ENCODE measurements around the gene TBX19.

The TBX19 gene

DNA sequence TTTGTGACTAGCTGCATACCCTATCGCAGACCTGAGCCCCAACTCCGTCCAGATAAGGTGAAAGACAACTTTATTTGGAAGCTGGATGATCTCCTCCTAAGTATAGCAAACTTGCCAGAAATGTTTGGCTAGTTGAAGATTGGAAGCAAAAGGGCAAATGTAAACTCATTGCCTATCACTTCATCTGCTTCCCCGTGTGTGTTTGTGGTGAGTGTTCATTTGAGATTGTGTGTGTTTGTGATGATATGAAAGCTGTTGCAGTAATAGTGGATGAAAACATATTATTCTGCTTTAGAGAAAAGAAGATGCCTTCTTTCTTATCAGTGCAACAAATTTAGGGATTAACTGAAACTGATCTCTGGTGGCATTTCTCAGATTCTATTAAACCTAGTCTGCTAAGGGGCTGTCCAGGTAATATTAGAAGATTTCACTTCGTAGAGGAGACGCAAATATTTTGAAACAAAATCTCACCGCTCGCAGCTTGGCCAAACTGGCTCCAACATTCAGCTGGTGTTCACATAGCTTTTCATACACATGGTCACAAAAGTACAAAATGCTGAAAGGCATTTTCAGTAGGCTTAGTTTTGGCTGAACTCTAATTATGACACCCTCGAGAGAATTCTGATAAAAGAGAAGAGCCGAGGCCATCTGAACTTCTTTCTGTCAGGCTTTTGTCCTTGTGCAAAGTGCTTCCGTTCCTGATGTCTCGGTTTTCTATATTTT lies 1.1 kb downstream of the TBX19 start:
- DNase-seq = no peak

DNA sequence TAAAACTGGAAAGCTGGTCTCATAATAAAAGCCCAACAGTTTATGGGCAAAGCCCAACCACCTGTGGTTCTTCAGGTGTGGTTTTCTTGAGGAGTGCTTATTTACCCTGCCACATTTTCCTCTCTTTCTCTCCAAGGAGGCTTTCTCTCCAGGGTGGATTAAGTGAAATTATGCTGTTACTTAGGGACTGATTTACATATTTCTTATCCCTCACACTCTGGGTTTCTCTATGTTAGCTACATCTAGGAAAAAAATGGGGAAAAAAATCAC lies 4.8 kb downstream of the TBX19 start:
- no peak for DNase-seq

DNA sequence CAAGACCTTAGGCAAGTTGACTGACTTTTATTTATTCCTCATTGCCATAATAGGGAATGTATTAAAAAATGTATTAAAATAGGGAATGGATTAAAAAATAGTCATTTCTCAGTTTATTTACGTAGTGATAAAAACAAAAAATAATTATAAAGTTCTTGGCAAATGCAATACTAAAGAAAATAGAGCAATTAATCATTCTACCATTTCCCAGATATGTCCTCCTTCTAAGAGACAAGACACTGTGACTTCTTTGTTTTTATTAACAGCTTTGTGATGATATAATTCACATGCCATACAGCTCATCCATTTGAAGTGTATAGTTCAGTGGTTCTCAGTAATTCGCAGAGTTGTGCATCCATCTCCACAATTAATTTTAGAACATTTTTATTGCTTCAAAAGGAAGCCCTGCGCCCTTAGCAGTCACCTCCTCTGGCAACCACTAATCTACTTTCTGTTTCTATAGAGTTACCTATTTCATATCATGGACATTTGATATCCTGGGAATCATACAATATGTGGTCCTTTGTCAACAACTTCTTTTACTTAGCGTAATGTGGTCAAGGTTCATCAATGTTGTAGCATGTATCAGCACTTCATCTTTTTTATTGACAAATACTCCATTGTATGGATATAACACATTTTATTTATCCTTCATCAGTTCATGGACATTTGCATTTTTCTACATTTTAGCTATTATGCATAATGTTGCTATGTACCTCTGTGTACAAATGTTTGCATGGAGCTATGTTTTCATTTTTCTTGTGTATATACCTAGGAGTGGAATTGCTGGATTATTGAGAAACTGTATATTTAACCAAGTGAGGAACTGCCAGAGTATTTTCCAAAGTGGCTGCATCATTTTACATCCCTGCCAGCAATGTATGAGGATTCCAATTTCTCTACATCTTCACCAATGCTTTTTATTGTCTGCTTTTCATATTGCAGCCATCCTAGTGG lies 5.6 kb downstream of the TBX19 start:
- DNase-seq = no peak

DNA sequence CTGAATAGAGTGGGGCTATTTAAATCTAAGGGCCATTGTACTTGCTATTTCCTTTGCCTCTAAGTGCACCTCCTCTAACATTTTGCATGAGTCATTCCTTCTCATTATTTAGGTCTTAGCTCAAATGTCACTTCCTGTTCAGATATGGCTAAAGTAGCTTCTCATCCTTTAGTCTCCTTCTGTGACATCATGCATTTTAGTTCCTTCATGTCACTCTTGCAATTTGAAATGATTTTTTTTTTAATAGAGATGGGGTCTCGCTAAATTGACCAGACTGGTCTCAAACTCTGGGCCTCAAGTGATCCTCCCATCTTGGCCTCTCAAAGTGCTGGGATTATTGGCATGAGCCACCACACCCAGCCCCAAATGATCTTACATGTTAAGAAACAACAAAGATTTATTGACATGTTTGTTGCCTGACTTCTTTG lies 6.6 kb downstream of the TBX19 start:
- no peak for DNase-seq

DNA sequence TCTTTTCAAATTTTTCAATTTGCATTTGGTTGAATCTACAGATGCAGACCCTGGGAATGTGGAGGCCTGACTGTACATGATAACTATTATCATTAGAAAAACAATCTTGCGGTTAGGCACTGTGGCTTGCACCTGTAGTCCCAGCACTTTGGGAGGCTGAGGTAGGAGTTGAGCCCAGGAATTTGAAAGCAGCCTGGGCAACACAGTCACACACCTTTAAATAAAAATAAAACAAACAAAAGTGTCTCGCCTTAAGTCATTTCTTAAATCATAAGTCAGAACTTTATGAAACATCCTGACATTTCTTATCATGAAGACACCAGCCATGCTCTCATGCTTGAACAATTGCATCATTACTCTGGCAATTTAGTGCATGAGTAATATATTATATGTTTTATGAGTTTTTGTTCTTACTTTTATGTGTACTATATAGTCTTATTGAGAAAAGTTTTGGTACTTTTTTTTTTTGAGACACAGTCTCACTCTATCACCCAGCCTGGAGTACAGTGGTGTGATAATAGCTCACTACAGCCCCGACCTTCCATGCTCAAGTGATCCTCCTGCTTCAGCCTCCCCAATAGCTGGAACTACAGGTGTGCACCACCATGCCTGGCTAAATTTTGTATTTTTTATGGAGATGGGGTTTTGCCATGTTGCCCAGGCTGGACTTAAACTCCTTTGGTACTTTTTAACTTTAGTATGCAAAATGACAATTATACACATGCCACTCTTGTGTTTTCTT lies 7.8 kb downstream of the TBX19 start:
- DNase-seq = no peak

DNA sequence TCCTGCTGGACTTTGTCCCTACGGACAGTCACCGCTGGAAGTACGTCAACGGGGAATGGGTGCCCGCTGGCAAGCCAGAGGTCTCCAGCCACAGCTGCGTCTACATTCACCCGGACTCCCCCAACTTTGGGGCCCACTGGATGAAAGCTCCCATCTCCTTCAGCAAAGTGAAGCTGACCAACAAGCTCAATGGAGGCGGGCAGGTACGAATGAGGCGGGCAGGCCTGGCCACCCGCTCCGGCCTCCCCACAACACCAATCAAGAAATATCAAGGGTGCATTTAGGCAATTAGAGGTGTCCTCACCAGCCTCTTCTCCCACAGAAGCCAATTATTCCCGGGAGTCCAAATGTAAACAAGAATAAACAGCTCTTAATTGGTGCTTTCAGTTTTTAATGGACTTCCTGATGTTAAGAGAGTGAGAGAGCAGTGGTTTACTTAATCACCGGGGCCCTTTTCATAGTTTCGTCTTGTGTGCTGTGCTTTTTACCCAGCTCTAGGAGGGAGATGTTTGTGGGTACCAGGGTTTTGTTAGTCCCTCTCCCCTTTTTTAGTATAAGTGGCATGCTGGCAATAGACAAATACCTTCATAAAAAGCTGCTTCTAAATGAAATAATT lies 10.7 kb downstream of the TBX19 start:
- peak; percentile 33 for DNase-seq

DNA sequence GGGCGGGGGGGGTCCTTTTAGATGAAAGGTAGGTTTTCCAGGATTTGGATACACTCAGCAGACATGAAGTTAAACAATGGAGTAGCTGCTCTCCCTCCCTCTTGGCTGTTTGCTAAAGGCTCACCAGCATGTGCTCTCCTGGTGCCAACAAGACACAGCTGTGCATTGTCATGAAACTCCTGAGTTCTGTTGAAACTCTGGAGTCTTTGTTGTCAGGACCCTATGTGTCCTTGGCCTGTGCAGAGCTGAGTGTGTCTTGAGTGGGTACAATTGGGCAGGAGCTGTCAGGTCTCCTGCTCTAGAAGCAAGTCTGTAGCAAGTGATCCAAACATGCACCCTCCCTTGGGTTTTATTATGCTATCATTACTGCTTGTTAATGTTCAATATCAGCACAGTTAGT lies 12.7 kb downstream of the TBX19 start:
- DNase-seq = no peak

DNA sequence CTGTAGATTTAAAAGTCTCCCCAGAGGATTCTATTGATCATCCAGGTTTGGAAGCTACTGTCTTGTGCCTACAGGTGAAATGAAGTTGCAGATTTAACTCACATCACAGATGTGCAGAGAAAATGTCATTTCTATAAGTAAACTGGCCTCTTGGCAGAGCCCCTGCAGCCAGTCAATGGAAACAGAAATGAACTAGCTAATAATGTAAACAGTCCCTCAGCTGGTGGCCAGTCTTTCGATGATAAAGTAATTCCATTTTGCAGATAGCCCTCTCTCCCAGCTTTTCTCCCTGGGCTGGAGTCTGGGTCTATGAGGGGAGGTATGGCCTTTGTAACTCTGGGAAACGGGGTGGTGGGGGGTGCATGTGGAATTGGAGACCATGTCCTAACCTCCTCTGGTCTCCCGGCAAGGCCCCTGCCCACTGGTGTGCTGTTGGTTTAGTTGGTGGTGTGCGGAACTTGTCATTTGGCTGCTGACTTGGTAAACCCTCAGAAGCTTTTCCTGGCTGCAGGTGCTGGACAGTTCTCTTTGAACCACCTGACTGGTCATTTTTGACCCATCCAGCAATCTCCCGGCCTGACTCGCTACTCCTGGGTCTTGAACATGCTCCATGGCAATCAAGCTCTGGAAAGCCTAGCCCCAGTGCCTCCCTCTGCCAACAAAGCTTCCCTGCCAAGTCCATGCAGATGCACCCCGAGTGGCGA lies 14.9 kb downstream of the TBX19 start:
- DNase-seq = no peak

DNA sequence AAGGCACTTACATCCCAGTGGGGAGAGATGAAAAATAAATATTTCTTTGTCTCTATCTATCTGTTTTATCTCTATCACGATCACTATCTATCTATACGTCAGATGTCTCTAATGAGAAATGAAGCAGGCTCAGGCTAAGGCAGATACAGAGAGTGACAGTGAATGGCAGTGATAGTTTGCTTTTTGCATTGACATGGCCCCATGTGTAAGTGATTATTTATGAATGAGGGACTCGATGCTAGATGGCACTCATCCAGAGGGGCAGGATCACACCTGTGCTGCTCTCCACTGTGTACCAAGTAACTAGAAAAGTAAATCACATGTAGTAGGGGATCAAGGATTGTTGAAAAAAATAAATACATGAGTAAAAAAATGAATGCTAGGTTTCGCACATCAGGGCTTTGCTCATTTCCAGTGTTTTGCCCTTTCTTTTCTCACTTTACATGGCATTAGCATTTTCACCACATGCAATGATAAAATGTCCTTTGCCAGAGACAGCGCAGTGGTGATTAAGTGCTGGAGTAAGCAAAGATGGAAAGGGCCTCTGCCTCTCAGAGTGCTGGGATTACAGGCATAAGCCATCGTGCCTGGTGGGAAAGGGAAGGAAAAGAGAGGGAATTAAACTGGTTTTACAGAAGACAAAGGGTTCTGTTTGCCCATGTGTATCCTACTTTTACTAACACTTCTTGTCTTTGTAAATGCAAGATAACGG lies 16.5 kb downstream of the TBX19 start:
- DNase-seq = peak; percentile 40

DNA sequence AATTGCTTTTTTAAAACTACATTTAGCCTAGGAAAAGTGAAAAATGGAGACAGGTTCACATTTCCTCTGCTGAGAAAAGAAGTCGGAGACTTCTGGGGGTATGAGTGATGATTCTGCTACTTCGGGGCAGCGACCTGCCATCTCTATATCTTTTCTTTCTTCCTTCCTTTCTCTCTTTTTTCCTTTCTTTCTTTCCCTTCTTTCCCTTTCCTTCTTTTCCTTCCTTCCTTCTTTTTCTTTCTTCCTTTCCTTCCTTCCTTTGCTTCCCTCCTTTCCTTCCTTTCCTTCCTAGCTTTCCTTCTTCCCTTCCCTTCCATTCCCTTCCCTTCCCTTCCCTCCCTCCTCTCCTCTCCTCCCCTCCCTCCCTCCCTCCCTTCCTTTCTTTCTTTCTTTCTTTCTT lies 17.8 kb downstream of the TBX19 start:
- DNase-seq = no peak

DNA sequence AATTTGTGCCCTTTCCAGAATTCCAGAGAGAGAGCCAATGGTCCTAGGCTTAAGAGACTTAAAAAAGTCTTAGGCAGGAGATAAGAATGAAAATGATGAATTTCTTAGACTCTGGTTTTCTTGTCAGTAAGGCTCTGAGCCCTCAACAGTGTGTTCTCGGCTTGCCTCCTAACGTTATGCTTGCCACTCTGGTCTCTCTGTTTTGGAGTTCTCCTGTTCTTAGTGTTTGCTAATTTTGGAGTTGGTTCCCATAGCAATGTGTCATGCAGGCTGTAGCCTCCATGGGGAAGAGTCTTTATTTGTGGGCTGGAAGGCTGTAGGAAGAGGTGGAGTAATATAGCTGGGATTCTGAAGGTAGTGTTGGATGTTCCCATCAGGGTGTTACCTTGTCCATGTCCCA lies 19.9 kb downstream of the TBX19 start:
- no peak for DNase-seq

DNA sequence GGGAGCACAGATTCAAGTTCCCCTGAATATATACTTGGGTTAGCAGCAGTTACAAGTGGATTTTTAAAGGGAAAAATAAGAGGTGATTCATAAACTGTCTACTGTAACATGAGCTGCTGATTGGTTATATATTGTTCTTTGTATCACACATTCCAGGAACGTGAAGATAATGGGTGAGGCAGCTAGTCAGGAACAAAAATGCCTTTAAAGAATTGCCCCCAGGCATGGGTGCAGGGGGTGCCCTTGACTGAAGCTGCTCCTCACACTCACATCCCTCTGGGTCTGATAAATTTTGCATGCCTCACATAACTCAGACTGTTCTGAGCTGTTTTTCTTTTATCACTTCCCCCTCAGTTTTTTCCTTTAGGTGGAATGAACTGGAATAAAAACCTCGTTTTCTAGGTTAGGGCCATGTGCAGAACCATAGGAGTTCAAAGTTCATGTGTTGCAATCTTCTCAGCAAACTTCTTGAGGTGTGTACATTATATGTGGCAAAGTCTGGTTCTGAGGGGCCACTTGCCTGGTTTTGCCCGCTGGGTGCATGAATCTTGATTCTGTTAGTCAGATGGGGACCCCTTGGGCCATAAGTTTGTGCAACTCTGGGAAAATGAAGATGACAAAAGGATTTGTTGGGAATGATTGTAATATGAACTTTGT lies 21.1 kb downstream of the TBX19 start:
- DNase-seq = no peak

DNA sequence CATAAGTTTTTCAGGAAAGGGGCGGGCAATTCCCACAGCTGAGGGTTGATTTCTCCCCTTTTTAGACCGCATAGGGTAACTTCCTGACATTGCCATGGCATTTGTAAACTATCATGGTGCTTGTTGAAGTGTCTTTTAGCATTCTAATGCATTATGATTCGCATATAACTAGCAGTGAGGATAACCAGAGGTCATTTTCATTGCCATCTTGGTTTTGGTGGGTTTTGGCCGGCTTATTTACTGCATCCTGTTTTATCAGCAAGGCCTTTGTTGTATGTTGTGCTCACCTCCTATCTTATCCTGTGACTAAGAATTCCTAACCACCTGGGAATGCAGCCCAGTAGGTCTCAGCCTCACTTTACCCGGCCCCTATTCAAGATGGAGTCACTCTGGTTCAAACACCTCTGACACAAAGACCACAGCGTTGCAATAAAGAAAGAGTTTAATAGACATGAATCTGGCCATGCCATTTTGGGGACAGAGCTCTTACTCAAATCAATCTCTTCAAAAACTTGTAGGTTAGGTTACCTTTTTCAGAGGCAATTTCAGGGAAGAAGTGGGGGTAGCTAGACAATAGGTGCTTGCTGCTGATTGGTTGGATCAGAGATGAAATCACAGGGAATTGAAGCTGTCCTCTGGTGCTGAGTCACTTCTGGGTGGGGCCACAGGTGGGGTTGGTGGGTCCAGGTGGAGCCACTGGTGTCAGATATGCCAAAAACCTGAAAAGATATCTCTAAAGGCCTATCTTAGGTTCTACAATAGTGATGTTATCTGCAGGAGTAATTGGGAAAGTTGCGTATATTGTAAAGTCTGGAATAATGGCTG lies 23.3 kb downstream of the TBX19 start:
- DNase-seq = no peak

DNA sequence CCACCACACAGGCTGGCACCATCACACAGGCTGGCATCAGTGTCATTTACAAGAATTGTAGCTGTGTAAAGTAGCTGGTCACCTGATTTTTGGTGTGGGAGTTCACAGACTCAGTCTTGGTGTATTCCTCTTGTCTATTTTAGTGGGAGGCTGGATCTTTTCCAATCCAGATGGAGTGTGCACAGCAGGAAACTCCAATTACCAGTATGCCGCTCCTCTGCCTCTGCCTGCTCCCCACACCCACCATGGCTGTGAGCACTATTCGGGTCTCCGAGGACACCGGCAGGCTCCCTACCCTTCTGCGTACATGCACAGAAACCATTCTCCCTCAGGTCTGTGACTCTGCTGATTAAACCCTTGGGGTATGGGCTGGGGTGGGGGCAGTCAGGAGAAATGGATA lies 24.2 kb downstream of the TBX19 start:
- DNase-seq = no peak

DNA sequence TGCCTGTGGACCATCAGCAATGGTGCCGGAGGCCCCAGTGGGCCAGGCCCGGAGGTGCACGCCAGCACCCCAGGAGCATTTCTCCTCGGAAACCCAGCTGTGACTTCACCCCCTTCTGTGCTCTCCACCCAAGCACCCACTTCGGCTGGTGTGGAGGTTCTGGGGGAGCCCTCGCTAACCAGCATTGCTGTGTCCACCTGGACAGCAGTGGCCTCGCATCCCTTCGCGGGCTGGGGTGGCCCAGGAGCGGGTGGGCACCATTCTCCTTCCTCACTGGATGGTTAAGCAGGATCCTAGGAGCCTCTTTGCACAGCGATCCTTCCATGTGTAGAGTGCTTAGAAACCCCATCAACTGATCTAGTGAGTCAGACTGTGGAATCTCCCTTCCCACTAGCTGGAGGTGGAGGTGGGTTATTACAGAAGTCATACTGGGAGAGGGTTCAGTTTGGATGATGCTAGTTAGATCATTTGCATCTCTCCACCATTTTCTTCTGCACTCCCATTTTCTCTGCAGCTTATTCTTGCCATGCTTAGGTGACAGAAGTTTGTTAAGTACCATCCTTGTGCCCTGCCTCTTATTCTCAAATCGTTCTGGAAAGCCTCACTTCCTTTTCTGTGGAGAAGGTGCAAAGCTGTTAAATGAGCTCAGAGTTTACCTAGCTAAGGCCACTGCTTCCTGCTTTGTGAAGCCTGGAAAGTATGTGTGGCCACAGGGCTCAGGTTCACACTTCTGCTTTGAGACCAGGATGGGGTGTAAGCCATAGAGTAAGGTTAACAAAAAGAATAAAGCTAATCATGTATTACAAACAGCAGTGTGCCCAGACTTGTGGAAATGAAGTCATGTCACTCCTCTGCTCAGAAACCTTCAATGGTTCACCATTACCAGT lies 32.3 kb downstream of the TBX19 start:
- DNase-seq = no peak

DNA sequence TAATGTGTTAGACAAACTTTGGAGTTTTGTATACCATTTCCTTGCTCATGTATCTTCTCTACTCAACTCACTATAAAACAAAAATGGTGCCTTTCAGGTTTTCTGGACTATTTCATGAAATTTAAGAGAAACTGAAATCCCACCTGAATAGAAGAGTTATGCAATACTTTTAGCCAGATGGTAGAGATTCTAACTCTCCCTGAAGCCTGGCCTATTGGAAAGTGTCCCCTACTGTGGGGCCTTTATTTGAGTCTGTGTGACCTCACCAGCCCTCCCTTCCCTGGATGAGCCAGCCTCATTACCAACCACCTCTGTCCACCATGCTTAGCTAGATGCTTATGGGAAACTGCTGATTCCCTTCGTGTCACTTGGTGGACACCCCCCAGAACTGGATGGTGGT lies 35.5 kb downstream of the TBX19 start:
- DNase-seq = no peak

DNA sequence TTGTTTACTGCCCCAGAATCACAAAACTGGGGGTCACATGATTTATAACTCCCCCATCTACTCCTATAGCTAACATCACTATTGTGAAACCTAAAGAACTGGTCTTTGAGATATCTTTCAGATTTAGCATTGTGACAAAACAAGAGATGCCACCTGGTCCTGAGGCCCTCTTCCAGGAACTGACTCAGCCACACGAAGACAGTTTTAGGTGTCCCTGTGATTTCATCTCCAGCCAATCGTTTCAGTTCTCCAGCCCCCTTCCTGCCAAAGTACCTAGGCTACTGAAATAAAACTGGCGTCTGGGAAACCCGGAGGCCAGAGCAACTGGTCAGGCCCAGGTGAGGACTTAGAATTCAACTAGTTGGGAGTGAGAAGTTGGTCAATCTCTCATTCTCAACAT lies 36.6 kb downstream of the TBX19 start:
- no peak for DNase-seq

DNA sequence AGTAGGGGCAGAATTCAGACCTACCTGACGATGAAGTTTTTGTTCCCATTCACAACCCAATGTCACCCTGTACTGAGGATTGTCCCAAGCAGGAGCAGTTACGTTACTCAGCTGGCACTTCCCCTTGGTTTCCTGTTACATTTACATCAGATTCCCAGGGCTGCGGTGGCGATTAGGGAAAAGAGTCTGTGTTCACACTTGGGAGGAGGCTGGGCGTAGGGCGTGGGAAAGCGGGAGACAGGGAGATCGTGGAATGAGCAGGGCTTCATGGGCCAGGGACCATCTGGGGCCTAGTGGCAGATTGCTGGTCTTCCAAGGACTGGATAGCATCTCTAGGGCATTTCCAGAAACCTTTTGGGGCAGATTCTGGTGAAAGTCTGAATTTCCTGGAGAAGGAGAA lies 39.0 kb downstream of the TBX19 start:
- no peak for DNase-seq

DNA sequence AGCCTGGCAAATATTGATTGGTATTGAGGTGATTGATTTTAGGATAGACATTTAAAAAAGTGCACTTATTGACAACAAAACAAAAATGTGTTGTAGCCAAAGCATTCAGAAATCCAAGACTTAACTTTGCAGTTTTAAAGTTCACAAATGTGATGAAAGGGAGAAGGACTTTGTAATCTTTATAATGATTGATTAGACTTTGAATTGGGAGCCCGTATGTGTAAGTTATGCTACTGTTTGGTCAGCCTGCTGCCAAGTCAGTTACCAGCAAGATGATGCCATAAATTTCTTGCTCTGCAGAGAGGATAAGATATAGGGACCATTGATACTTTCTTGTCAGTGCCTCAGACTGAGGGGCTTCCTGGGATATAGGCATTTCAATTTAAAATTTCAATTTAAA lies 39.5 kb downstream of the TBX19 start:
- no peak for DNase-seq
